Pericardium fibroblast (primary cell): Measurements from ENCODE around the gene PLXNA4. TPM values are rescaled to one million over a fixed set of nuclear protein-coding genes. Genes with fewer than 3 reads are reported as not detected.

Source experiments
- total RNA-seq: library from RNA; depleted of rRNA; stranded (reverse); fragments of >200 nt; gene quantifications from 2 replicates; pipeline ENCODE4 v1.2.3, GENCODE V29; 2015

Gene PLXNA4
- 8.2 and 20.1 TPM in 2 replicates for total RNA-seq

GRCh38 chr7:132575982-132576720, at the start of gene PLXNA4:
Gene PLXNA4, minus strand, starts transcription at chr7:132576470. Its CDS starts 67,777 bp downstream, at chr7:132508693.

